Right atrium auricular region (tissue), 2 donors: ENCODE results near the gene HACE1. TPM values are rescaled to one million over a fixed set of nuclear protein-coding genes. Genes with fewer than 3 reads are reported as not detected.

Experiments used
- DNase-seq: peaks from one replicate; pipeline ENCODE4 v3.0.0-alpha.2; 2019; ENCODE audit warnings: low spot score
- H3K27ac ChIP-seq, 2 donors: fragments of 200-600 bp; sonication (generic); 1 replicate in 1 of 2; 2 replicates in 1 of 2; pipeline ENCODE4 v1.5.1; 2016 to 2019
- H3K27me3 ChIP-seq, 2 donors: fragments of 200-600 bp; sonication (generic); one replicate each; pipeline versions ENCODE4 v1.5.1 to v1.6.0; 2017 to 2019
- H3K36me3 ChIP-seq: fragments of 200-600 bp; sonication (generic); one replicate; pipeline ENCODE4 v1.5.1; 2016
- H3K4me1 ChIP-seq, 2 donors: fragments of 200-600 bp; sonication (generic); one replicate each; pipeline versions ENCODE4 v1.5.1 to v1.6.0; 2017 to 2019
- H3K4me3 ChIP-seq, 2 donors: fragments of 200-600 bp; sonication (generic); 1 replicate in 1 of 2; 2 replicates in 1 of 2; pipeline ENCODE4 v1.5.1; 2017 to 2019; ENCODE audit warnings: mild to moderate bottlenecking in 1 of 2, moderate library complexity in 1 of 2
- H3K9me3 ChIP-seq, 2 donors: fragments of 200-600 bp; sonication (generic); one replicate each; pipeline ENCODE4 v1.5.1; 2019
- CTCF ChIP-seq, 2 donors: fragments of 200-600 bp; sonication (generic); IDR thresholded peaks; one replicate each; pipeline ENCODE4 v1.5.1; 2019; ENCODE audit warnings: antibody characterized with exemption in 2 of 2
- total RNA-seq, 2 donors: library from RNA; depleted of rRNA; stranded (reverse); fragments of >200 nt; gene quantifications; one replicate each; pipeline ENCODE4 v1.1.0, GENCODE V29; 2016

HACE1 gene
- total RNA-seq, 2 donors from 2014 or later, result 6.0 to 6.8 TPM

- Histone ChIP-seq H3K4me1 (no peaks in the 10 kb centered on the region), H3K9me3 (no peaks in the 10 kb centered on the region), H3K4me3 (no peak overlapping the region), H3K36me3 (no peaks in the 10 kb centered on the region), H3K27ac (no peak overlapping the region), H3K27me3 (no peaks in the 10 kb centered on the region)
- no peak for DNase-seq
- TF ChIP-seq CTCF (IDR thresholded peaks at IDR 0.05), result no peak
These were observed 123.2 kb downstream of the HACE1 start for GRCh38 chr6:104736545-104736944.

GRCh38 chr6:104730450-104730849, 129.3 kb downstream of the HACE1 start:
- H3K9me3 ChIP-seq, result no peaks in the 10 kb centered on the region
- no peak for TF ChIP-seq CTCF (IDR thresholded peaks at IDR 0.05)
- H3K27me3 ChIP-seq, result no peaks in the 10 kb centered on the region
- no peak overlapping the region for H3K27ac ChIP-seq
- H3K4me3 ChIP-seq, result no peak overlapping the region
- no peaks in the 10 kb centered on the region for H3K4me1 ChIP-seq
- H3K36me3 ChIP-seq, result no peaks in the 10 kb centered on the region
- no peak for DNase-seq

GRCh38 chr6:104729433-104729832, 130.3 kb downstream of the HACE1 start:
- DNase-seq, result no peak
- Histone ChIP-seq H3K9me3 (no peaks in the 10 kb centered on the region), H3K36me3 (no peaks in the 10 kb centered on the region), H3K27ac (no peak overlapping the region), H3K4me3 (no peak overlapping the region), H3K27me3 (no peaks in the 10 kb centered on the region), H3K4me1 (no peaks in the 10 kb centered on the region)
- no peak for TF ChIP-seq CTCF (IDR thresholded peaks at IDR 0.05)

GRCh38 chr6:104728448-104728847, 131.3 kb downstream of the HACE1 start:
- Histone ChIP-seq H3K27ac (no peak overlapping the region), H3K27me3 (no peaks in the 10 kb centered on the region)
- TF ChIP-seq CTCF (IDR thresholded peaks at IDR 0.05), result no peak

GRCh38 chr6:104718672-104719071, 141.0 kb downstream of the HACE1 start:
- no peak for TF ChIP-seq CTCF (IDR thresholded peaks at IDR 0.05)
- no peak for DNase-seq
- Histone ChIP-seq H3K4me3 (no peak overlapping the region), H3K9me3 (no peaks in the 10 kb centered on the region), H3K27me3 (no peaks in the 10 kb centered on the region), H3K27ac (no peak overlapping the region), H3K4me1 (no peaks in the 10 kb centered on the region), H3K36me3 (no peaks in the 10 kb centered on the region)

More at GRCh38 chr6:104728448-104728847, 131.3 kb downstream of the HACE1 start:
- H3K4me1 ChIP-seq, result no peaks in the 10 kb centered on the region
- no peak for DNase-seq
- H3K36me3 ChIP-seq, result no peaks in the 10 kb centered on the region
- no peaks in the 10 kb centered on the region for H3K9me3 ChIP-seq
- no peak overlapping the region for H3K4me3 ChIP-seq

GRCh38 chr6:104716858-104717257, 142.9 kb downstream of the HACE1 start:
- DNase-seq, result no peak
- H3K27me3 ChIP-seq, result no peaks in the 10 kb centered on the region
- no peaks in the 10 kb centered on the region for H3K9me3 ChIP-seq
- H3K4me1 ChIP-seq, result no peaks in the 10 kb centered on the region
- no peak for TF ChIP-seq CTCF (IDR thresholded peaks at IDR 0.05)
- no peak overlapping the region for H3K27ac ChIP-seq
- H3K4me3 ChIP-seq, result no peak overlapping the region
- no peaks in the 10 kb centered on the region for H3K36me3 ChIP-seq
